Peyer's patch (tissue), 4 donors: ENCODE results near the gene FUOM. TPM values are rescaled to one million over a fixed set of nuclear protein-coding genes. Genes with fewer than 3 reads are reported as not detected.

Experiments
- DNase-seq, 3 donors: peaks; one replicate each; pipeline ENCODE4 v3.0.0-alpha.2; 2017 to 2019
- H3K27ac ChIP-seq, 4 donors: fragments of 200-600 bp; sonication (generic); one replicate each; pipeline ENCODE4 v1.5.1; 2016 to 2019
- H3K27me3 ChIP-seq, 2 donors: fragments of 200-600 bp; sonication (generic); one replicate each; pipeline ENCODE4 v1.5.1; 2019
- H3K36me3 ChIP-seq, 3 donors: fragments of 200-600 bp; sonication (generic); one replicate each; pipeline ENCODE4 v1.5.1; 2016 to 2019
- H3K4me1 ChIP-seq, 4 donors: fragments of 200-600 bp; sonication (generic); one replicate each; pipeline ENCODE4 v1.5.1; 2016 to 2019
- H3K4me3 ChIP-seq, 4 donors: fragments of 200-600 bp; sonication (generic); 1 replicate in 3 of 4; 2 replicates in 1 of 4; pipeline ENCODE4 v1.5.1; 2016 to 2019; ENCODE audit warnings: mild to moderate bottlenecking in 1 of 4
- H3K9me3 ChIP-seq, 4 donors: fragments of 200-600 bp; sonication (generic); one replicate each; pipeline ENCODE4 v1.5.1; 2016 to 2019; ENCODE audit warnings: mild to moderate bottlenecking in 1 of 4
- POLR2A ChIP-seq, 2 donors: fragments of 450-650 bp; IDR thresholded peaks; one replicate each; pipeline ENCODE4 v1.5.1; 2017; ENCODE audit warnings: antibody characterized with exemption in 2 of 2, mild to moderate bottlenecking in 2 of 2, moderate library complexity in 2 of 2
- total RNA-seq, 4 donors: library from RNA; depleted of rRNA; stranded (reverse); fragments of >200 nt; gene quantifications; one replicate each; pipeline ENCODE4 v1.1.0, GENCODE V29; 2016
- TF ChIP-seq, protein P1 (sequence below), 6 experiments: fragments of 450-650 bp in 4 of 6; fragments of 200-600 bp in 2 of 6; sonication (generic) in 1 of 6; IDR thresholded peaks; one replicate each; pipeline ENCODE4 v1.5.1; 2017 to 2019; ENCODE audit warnings: antibody characterized with exemption in 6 of 6, mild to moderate bottlenecking in 3 of 6, moderate library complexity in 1 of 6

FUOM gene
- total RNA-seq, 4 donors from 2014 or later = 88.3 to 214 (median 163) TPM

DNA sequence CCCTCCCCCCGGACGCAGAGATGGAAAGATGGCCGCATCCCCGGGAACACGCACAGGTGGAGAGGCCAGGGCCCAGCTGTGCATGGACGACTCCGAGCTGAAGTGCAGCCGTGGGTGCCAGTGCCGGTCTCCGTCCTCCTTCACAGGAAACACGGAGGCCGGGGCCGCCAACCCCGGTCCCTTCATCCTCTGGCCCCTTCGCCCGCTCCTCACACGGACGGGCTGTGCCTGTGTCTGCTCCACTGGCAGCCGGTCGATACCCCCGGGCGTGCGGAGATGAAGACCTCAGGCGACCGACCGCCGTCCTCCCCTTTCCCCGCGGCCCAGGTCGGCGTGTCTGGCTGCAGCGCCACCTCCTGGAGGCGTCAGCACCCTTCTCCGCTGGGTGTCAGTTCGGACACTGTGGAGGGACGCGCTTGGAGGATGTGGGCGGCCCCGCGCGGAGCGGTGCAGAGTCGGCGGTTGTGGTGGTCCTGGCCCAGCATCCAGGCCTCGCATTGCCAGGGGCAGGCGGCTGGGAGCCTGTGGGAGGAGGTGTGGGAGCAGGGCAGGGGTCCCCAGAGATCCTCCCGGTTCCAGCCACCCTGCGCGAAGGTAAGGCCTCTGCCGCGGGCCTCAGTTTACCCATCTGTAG lies 39.2 kb downstream of the FUOM start:
- Histone ChIP-seq H3K4me1 (peaks cover 0 to 6% (median 0%) of the 10 kb centered on the region in 4 donors), H3K4me3 (peak overlapping the region; percentile 22 to 52 (median 43)), H3K27ac (no peak overlapping the region), H3K36me3 (no peaks in the 10 kb centered on the region), H3K27me3 (no peaks in the 10 kb centered on the region), H3K9me3 (no peaks in the 10 kb centered on the region)
- DNase-seq = peak; percentile 54 to 86 (median 81)
- TF ChIP-seq POLR2A (IDR thresholded peaks at IDR 0.05) = no peak
- TF ChIP-seq, protein P1, sequence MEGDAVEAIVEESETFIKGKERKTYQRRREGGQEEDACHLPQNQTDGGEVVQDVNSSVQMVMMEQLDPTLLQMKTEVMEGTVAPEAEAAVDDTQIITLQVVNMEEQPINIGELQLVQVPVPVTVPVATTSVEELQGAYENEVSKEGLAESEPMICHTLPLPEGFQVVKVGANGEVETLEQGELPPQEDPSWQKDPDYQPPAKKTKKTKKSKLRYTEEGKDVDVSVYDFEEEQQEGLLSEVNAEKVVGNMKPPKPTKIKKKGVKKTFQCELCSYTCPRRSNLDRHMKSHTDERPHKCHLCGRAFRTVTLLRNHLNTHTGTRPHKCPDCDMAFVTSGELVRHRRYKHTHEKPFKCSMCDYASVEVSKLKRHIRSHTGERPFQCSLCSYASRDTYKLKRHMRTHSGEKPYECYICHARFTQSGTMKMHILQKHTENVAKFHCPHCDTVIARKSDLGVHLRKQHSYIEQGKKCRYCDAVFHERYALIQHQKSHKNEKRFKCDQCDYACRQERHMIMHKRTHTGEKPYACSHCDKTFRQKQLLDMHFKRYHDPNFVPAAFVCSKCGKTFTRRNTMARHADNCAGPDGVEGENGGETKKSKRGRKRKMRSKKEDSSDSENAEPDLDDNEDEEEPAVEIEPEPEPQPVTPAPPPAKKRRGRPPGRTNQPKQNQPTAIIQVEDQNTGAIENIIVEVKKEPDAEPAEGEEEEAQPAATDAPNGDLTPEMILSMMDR (IDR thresholded peaks at IDR 0.05) = peak; percentile 36 to 80 (median 74)

DNA sequence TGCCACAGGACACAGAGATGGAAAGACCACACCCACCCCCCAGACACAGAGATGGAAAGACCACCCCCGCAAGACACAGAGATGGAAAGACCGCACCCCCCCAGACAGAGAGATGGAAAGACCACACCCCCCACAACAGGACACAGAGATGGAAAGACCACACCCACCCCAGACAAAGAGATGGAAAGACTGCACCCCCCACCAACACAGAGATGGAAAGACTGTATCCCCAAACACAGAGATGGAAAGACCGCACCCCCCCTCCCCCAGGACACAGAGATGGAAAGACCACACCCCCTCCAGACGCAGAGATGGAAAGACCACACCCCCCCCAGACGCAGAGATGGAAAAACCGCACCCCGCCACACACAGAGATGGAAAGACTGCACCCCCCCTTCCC lies 41.1 kb downstream of the FUOM start:
- Histone ChIP-seq H3K4me1 (peaks cover 0 to 6% (median 0%) of the 10 kb centered on the region in 4 donors), H3K9me3 (no peaks in the 10 kb centered on the region), H3K27me3 (no peaks in the 10 kb centered on the region), H3K27ac (no peak overlapping the region), H3K4me3 (no peak overlapping the region), H3K36me3 (peaks cover 0 to 16% (median 0%) of the 10 kb centered on the region in 3 donors)
- DNase-seq = no peak
- TF ChIP-seq, protein P1 (IDR thresholded peaks at IDR 0.05) = no peak
- no peak for TF ChIP-seq POLR2A (IDR thresholded peaks at IDR 0.05)

DNA sequence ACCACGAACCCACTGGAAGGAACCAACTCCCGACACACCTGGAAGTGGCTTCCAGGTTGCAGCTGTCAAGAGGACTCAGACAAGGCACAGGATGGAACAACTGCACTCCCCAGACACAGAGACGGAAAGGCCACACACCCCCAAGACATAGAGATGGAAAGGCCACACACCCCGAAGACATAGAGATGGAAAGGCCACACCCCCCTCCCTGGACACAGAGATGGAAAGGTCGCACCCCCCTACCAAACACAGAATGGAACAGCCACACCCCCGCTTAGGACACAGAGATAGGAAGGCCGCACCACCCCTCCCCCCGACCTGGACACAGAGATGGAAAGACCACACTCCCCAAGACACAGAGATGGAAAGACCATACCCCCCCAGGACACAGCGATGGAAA lies 41.6 kb downstream of the FUOM start:
- TF ChIP-seq POLR2A (IDR thresholded peaks at IDR 0.05) = no peak
- TF ChIP-seq, protein P1 (IDR thresholded peaks at IDR 0.05) = no peak
- H3K9me3 ChIP-seq = no peaks in the 10 kb centered on the region

DNA sequence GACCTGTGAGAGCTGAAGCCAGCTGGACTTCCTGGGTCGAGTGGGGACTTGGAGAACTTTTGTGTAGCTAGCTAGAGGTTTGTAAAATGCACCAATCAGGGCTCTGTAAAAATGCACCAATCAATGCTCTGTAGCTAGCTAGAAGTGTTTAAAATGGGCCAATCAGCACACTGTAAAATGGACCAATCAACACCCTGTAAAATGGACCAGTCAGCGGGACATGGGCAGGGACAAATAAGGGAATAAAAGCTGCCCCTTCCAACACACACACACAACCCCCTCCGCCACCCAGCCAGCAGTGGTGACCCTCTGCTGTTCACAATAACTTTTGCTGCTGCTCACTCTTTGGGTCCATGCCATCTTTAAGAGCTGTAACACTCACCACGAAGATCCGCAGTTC lies 42.0 kb downstream of the FUOM start:
- TF ChIP-seq, protein P1 (IDR thresholded peaks at IDR 0.05) = no peak
- no peak for TF ChIP-seq POLR2A (IDR thresholded peaks at IDR 0.05)
- Histone ChIP-seq H3K9me3 (no peaks in the 10 kb centered on the region), H3K27me3 (no peaks in the 10 kb centered on the region), H3K4me3 (no peak overlapping the region), H3K36me3 (peaks cover 0 to 23% (median 0%) of the 10 kb centered on the region in 3 donors), H3K27ac (no peak overlapping the region), H3K4me1 (peaks cover 0 to 6% (median 0%) of the 10 kb centered on the region in 4 donors)
- no peak for DNase-seq

More for the DNA sequence above, 41.6 kb downstream of the FUOM start:
- H3K4me3 ChIP-seq = no peak overlapping the region
- no peak overlapping the region for H3K27ac ChIP-seq
- peaks cover 0 to 6% (median 0%) of the 10 kb centered on the region in 4 donors for H3K4me1 ChIP-seq
- H3K27me3 ChIP-seq = no peaks in the 10 kb centered on the region
- no peak for DNase-seq
- H3K36me3 ChIP-seq = peaks cover 0 to 19% (median 0%) of the 10 kb centered on the region in 3 donors

DNA sequence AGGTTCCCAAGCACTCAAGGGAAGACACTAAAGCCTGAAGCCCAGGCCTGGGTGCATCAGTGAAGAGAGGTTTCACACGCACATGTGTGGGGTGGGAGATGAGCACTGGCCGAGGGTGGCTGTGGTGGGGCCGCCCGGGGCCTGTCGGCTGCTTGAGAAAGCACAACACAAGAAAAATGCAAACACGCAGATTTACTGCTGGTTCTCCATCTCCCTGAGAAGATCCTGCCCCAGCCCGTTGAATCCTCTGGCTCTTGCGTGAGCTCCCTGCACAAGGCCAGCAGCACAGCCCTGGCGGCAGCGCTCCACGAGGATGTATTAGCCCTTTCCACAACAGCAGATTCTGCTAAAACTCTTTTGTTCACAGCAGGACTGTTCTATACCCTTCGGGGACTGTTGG lies 42.9 kb downstream of the FUOM start:
- no peak overlapping the region for H3K27ac ChIP-seq

More for the DNA sequence above, 42.9 kb downstream of the FUOM start:
- Histone ChIP-seq H3K27me3 (no peaks in the 10 kb centered on the region), H3K4me3 (no peak overlapping the region), H3K4me1 (peaks cover 0 to 11% (median 0%) of the 10 kb centered on the region in 4 donors), H3K9me3 (no peaks in the 10 kb centered on the region), H3K36me3 (peaks cover 0 to 33% (median 0%) of the 10 kb centered on the region in 3 donors)
- no peak for TF ChIP-seq POLR2A (IDR thresholded peaks at IDR 0.05)
- TF ChIP-seq, protein P1 (IDR thresholded peaks at IDR 0.05) = no peak
- no peak for DNase-seq
